Epithelial cell of proximal tubule (primary cell): Measurements from ENCODE around the gene PITPNM1. TPM values are rescaled to one million over a fixed set of nuclear protein-coding genes. Genes with fewer than 3 reads are reported as not detected.
"Not testable (repeated sequence)": the region's sequence is repeated elsewhere in the genome, so short reads cannot be mapped to it uniquely, and the experiment has no call there.

Experiments
- DNase-seq: peaks from one replicate; pipeline ENCODE4 v3.0.0-alpha.2; 2011; ENCODE audit warnings: low read depth
- H3K4me3 ChIP-seq: 2 replicates; pipeline ENCODE4 v1.5.1; 2011; ENCODE audit warnings: low read depth, mild to moderate bottlenecking, low read length
- total RNA-seq: library from RNA; depleted of rRNA; stranded (reverse); fragments of >200 nt; gene quantifications from 2 replicates; pipeline ENCODE4 v1.2.3, GENCODE V29; 2015
- TF ChIP-seq, protein P1 (sequence below): conservative IDR thresholded peaks from 2 replicates; pipeline ENCODE4 v1.5.1; 2012; ENCODE audit warnings: low read depth, mild to moderate bottlenecking, low read length

Gene PITPNM1
- total RNA-seq, 1 donor from 2014 or later = 74.1 TPM

DNA sequence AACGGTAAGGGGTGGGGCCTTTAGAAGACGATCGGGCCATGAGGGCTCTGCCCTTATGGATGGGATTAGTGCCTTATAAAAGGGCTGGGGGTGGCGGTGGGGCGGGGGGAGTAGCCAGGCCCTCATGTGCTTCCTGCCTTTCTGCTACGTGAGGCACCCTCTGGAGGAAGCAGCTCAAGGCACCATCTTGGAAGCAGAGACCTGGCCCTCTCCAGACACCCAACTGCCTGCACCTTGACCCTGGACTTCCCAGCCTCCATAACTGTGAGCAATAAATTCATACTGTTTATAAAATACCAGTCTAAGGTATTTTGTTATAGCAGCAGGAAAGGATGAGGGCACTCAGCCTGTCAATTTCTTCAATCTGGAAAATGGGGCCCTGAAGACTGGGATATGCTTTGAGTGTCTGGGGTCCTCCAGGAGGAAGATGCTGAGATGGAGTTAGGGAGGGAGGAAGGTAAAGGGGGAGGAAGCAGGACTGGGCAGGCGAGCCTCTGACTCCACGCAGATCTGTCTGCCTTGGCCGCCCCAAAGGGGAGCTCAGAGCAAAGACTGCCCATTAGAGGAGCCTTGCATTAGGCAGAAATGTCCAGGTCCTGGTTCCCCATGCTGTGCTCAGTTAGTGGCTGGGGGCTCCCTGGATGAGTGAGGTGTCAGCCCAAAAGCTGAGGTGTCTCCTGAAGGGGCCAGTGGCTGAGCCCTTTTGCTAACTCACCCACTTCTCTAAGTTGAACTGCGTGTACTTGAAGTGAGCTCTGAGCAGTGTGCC, 12.8 kb upstream of the PITPNM1 start:
- DNase-seq = no peak
- TF ChIP-seq, protein P1, sequence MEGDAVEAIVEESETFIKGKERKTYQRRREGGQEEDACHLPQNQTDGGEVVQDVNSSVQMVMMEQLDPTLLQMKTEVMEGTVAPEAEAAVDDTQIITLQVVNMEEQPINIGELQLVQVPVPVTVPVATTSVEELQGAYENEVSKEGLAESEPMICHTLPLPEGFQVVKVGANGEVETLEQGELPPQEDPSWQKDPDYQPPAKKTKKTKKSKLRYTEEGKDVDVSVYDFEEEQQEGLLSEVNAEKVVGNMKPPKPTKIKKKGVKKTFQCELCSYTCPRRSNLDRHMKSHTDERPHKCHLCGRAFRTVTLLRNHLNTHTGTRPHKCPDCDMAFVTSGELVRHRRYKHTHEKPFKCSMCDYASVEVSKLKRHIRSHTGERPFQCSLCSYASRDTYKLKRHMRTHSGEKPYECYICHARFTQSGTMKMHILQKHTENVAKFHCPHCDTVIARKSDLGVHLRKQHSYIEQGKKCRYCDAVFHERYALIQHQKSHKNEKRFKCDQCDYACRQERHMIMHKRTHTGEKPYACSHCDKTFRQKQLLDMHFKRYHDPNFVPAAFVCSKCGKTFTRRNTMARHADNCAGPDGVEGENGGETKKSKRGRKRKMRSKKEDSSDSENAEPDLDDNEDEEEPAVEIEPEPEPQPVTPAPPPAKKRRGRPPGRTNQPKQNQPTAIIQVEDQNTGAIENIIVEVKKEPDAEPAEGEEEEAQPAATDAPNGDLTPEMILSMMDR = no peak
- H3K4me3 ChIP-seq = no peak overlapping the region

DNA sequence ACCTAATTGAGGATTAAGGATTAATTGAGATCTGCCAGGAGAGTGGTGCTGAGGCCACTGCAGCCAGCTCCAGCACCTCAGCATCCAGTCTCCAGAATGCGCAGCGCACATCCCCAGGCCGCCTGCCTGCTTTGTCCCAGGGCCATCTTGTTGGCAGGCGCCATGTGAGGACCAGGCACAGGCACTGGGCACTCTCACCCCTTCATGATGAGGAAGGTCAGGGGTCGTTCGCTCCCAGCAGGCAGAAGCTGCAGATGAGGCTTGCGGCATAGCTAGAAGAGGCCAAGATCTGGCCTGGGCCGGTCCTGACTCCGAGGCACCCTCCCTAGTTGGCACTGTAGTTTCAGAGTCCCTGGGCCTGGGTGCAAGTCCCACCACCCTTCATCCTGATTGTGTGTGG, 11.6 kb upstream of the PITPNM1 start:
- DNase-seq = no peak
- H3K4me3 ChIP-seq = no peak overlapping the region
- TF ChIP-seq, protein P1 = no peak

DNA sequence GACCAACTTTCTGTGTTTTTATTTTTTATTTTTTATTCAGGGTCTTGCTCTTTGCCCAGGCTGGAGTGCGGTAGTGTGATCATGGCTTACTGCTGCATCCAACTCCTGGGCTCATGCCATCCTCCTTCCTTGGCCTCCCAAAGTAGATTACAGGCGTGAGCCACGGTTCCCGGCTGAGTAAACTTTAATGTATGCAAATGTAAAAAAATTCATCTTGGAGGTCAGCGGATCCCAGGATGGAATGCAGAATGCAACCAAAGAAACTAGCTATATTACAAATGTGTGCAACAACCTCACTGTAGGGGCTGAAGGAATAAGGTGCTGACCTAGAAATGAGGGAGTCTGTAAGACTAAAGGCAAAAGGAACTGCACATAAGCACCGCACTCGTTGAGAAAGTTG, 9.0 kb upstream of the PITPNM1 start:
- no peak overlapping the region for H3K4me3 ChIP-seq
- no peak for DNase-seq
- TF ChIP-seq, protein P1 = no peak

DNA sequence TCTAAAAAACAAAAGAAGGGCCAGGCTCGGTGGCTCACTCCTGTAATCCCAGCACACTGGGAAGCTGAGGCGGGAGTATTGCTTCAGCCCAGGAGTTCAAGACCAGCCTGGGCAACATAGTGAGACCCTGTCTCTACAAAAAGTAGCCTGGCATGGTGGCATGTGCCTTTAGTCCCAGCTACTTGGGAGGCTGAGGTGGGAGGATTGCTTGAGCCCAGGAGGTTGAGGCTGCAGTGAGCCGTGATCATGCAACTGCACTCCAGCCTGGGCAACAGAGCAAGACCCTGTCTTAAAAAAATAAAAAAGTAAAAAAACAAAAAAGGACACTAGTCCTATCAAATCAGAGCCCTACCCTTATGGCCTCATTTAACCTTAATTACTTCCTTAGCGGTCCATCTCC, 6.4 kb upstream of the PITPNM1 start:
- H3K4me3 ChIP-seq, DNase-seq: not testable (repeated sequence)

DNA sequence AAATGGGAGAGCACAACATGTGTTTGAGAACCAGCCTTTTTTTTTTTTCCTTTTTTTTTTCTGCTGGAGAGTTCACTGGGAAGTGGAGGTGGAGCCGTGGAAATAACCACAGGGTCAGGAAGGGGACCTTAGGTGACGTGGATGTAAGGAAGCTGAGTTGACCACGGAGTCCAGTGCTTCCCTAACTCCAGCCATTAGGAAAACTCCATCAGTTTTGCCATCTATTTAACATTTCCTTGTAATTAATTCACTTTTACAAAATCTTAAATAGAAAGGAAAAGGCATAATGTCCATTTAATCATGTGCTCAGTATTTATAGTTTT, 4.8 kb upstream of the PITPNM1 start:
- TF ChIP-seq, protein P1 = no peak
- no peak overlapping the region for H3K4me3 ChIP-seq
- DNase-seq = no peak

DNA sequence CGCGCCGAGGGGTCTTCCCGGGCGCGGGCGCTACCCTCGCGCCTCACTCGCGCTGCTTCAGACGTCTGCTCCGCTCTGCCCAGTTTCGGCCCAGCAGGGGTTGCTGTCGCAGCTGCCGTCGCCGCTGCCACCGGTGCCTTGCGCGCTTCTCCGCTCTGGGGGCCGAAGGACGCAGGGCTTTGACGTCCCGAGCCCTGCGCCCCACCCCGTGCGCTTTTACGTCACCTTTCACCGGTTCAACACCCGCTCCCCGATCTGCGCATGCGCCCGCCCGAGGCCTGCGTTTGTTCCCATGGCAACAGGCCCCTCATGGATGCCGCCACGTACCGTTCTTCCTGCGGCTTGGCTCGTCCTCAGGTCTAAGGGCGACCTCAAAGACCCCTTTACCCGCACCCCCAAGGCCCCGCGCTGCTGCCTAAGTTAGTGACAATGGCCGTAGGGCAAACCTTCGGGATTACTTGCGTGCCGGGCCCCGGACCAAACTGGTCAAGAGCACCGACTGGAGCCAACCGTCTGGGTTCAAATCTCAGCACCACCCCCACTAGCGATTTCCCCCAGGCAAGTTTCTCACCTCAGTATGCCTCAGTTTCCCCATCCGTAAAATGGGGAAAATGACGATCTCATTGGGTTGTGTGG, 3.4 kb upstream of the PITPNM1 start:
- H3K4me3 ChIP-seq = peak overlapping the region; percentile 87
- TF ChIP-seq, protein P1 = no peak
- DNase-seq = peak; percentile 58

DNA sequence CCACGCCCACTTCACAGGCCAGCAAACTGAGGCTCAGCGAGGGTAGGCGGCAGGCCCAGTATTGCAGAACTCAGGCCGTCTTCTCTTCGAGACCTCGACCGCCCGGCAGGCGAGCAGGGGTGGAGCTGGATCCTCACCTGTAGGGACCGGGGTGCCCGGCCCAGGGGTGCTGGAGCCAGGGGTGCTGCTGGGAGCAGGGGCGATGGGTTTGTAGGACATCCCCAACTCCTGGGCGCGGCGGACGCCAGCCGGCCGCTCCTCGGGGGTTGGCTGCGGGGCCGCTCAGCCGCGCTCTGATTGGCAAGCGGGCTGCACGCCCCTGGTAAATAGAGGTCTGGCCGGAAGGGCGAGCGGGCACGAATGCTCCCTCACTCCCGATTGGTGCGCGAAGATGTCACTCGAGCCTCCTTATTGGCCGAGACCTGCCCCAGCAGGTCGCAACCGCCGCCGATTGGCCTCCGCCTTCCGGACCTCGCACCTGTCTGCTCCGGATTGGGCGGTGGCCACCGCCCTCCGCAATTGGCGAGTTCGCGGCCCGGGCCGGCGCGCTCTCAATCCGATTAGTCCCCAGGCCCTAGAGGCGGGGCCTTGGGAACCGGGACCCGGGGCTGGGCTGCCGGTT, 2.8 kb upstream of the PITPNM1 start, which contains the start of gene CDK2AP2:
CDK2AP2 (minus strand) TSS at position 299 of the 622 bp plus-strand sequence; CDS start at position 219, 80 bp downstream.
- peak; percentile 87 for DNase-seq
- TF ChIP-seq, protein P1 = no peak

More for the DNA sequence above, 2.8 kb upstream of the PITPNM1 start, which contains the start of gene CDK2AP2:
- peak within 1 kb of the TSS; percentile 87 for H3K4me3 ChIP-seq
